ENCODE data around the gene RNF113B. TPM values are rescaled to one million over a fixed set of nuclear protein-coding genes. Genes with fewer than 3 reads are reported as not detected.

The RNF113B gene
- total RNA-seq, 1 experiment from 2014 or later: not detected

DNA sequence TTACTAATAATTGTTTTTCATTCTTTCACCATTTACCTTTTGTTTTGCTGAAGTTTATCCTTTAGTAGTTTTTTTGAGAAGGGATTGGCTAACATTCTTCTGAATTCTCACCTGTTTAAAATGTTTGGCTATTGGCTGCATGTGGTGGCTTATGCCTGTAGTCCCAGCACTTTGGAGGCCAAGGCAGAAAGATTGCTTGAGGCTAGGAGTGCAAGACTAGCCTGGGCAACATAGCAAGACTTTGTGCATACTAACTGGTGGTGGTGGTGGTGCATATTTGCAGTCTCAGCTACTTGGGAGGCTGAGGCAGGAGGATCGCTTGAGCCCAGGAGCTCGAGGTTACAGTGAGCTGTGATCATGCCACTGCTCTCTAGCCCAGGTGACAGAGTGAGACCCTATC, 27.5 kb upstream of the RNF113B start:
- DNase-seq (ENCODE audit: low read depth): no peak

DNA sequence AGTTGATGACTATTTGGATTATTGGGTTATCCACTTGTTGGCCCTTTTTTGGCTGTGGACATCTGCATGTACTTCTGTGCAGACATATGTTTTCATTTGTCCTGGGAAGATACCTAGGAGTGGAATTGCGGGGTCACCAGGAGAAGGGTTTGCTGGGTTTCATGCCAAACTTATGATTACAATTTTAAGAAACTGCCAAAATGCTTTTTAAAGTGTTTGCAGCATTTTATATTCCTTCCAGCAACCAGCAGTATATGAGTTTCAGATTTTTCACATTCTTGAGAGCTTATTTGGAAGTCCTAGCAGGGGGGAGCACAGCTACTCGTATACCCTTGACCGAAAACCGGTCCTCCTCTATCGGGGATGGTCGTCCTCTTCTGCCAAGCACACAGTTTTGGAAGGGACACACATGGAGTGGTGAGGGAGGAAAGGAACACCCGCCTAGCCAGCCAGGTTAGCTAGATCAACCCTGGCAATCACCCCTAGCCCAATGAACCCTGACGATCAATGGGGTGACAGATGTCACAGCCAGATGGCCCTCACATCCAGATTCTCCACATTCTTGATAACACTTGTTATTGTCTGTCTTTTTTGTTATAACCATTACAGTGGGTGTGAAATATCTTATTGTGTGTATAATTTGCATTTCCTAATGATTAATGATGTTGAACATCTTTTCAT, 26.7 kb upstream of the RNF113B start:
- DNase-seq (ENCODE audit: low read depth): no peak

DNA sequence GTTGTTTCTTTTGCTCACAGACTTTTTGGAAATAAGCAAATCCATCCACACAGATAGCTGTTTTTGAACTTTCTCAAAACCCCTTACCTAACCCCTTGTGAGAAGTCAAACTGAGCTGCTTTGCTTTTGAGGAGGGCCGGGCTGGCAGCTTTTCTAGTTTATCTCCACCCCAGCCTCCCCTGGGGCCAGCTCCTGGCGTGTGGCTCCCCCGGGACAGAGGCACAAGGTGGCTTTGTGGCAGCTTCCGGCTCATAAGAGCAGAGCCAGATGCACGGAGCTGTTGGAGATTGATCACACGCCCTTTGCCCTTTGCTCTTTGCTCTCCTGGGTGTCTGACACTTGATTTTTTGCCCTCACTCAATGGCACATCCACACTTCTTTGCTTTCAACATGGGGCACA, 24.9 kb upstream of the RNF113B start:
- DNase-seq (ENCODE audit: low read depth): no peak

DNA sequence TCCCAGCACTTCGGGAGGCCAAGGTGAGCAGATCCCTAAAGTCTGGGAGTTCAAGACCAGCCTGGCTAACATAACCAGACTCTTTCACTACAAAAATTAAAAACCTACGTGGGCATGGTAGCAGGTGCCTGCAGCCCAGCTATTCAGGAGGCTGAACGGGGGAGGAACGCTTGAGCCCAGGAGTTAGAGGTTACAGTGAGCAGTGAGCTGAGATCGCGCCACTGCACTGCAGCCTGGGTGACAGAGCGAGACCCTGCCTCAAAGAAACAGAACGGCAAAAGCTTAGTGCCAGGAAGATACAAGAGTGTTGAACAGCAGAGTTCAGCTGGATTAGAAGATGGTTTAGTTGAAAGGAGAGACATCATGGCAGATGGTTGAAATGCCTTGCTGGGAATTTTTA, 24.1 kb upstream of the RNF113B start:
- DNase-seq (ENCODE audit: low read depth): no peak

DNA sequence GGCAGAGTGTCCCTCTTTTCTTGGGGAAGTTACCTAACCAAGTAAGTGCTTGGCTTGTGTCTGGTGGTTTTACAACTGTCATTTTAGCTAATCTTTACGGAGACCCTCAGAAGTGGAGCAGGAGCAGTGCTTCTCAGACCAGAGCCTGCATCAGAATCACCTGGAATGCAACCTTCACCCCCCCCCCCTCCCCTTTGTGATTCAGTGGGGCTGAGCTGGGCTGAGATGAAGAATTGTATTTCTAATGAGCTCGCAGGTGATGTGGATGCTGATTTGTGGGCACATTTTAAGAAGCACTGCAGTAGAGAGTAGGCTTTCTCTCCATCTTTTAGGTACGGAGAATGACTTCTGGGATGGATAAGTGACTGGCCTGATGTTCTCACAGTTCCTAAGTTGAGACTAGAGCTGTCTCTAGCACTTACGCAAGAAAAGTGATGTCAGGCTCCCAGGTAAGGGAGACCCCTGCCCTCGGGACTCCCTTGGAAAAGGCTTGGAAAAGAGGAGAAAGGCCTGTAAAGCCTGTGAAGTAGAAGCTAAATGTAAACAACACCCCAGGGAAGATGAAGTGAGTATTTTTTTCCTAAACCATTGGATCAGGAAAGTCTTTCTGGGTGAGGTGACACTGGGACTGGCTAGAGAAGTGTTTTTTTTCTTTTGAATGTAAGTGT, 23.3 kb upstream of the RNF113B start:
- DNase-seq (ENCODE audit: low read depth): no peak

DNA sequence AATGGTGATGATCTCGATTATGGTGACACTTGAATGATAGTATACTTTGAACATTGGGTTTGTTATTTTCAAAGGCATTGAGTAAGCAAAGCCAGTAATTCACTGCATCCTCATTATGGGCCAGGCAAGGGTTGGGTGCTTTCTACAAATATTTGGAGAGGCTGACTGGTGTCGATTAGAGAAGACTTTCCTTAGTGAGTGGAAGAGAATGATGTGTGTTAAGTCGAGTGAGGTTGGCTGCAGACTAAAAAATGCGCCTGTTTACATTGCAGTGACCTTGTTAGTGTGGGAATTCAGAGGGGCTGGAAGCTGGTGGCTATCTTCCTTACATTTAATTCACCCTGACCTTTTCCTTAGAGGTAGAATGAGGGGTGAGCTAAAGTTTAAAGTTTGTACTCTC, 22.4 kb upstream of the RNF113B start:
- DNase-seq (ENCODE audit: low read depth): no peak

DNA sequence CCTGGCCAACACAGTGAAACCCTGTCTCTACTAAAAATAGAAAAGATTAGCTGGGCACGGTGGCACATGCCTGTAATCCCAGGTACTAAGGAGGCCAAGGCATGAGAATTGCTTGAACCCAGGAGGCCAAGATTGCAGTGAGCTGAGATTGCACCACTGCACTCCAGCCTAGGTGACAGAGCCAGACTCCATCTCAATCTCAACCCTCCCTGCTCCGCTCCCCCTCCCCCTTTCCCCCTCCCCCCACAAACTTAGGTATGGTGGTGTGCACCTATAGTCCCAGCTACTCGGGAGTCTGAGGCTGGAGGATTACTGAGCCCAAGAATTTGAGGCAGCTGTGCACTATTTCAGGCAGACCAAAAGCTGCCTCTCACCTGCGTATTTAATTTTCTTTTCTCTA, 21.6 kb upstream of the RNF113B start:
- DNase-seq (ENCODE audit: low read depth): no peak

DNA sequence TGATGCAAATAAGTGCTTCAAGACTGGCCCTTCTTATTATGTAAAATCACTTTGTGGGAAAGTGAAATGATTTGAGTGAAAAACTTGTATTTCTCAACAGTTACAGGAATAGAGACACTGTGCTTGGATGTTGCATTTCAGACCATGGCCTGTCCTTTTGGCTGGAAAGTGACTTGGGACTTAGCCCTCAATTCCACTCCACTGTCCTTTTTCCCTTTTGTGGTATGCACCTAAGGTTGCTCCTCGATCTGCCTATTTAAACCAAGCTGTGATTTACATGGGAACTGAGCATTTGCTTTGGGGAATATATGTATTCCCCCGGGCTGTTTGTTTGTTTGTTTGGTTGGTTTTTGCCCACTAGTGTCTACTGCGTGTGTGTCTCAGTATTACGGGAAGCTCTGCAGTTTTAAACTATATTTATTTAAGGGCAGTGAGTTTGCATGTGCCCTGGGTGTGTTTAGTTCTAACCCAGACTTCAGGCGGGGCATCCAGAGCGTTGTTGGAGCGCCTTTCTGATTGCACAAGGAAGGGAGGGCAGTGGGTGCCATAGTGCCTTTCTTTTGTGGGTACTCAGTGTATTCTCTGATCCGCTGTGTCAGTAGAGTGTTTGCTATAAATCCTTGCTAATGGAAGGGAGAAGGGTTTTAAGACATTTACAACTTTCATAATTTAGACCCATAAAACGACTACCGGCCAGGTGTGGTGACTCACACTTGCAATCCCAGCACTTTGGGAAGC, 18.2 kb upstream of the RNF113B start:
- no peak for DNase-seq (ENCODE audit: low read depth)

DNA sequence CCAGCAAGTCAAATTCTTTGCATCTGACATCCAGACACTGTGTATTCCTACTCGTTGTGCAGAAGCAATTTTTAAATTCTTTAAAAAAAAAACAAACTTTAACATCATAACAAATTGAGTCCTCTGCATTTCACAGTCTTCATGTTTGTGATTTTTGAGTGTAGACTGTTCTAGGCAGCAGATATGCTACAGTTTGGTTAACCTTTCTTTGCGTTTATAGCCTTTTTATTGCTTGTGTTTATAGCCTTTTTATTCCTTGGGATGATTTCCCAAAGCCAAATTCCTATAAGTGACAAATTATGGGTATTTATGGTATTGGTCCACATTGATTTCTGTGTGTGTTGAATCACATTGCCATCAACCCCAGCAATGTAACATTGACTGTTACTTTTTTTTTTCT, 14.9 kb upstream of the RNF113B start:
- DNase-seq (ENCODE audit: low read depth): no peak

DNA sequence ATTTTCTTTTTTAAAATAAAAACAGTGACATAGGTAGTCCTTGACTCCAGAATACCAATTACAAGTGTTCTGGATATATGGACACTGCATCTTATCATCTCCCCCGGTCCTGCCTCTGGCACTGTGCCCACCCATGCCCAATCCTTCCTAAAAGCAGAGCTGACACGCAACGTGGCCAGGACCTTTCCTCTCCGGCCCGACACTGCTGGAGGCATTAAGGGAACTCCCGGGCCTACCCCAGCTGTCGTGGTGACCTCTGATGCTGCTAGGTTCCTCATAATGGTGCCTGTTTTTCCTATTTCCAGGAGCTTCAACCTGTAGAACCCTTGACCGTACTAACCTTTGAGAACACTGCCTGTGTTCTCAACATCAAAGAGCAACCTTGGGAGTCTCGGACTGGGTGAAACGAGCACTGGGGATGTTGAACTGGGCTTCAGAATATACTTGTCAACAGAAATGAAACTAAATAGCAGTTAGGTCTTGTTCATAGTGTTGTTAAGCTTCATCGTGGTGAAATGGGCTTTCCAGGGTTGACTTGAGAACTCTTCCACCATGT, 13.9 kb upstream of the RNF113B start:
- no peak for DNase-seq (ENCODE audit: low read depth)

DNA sequence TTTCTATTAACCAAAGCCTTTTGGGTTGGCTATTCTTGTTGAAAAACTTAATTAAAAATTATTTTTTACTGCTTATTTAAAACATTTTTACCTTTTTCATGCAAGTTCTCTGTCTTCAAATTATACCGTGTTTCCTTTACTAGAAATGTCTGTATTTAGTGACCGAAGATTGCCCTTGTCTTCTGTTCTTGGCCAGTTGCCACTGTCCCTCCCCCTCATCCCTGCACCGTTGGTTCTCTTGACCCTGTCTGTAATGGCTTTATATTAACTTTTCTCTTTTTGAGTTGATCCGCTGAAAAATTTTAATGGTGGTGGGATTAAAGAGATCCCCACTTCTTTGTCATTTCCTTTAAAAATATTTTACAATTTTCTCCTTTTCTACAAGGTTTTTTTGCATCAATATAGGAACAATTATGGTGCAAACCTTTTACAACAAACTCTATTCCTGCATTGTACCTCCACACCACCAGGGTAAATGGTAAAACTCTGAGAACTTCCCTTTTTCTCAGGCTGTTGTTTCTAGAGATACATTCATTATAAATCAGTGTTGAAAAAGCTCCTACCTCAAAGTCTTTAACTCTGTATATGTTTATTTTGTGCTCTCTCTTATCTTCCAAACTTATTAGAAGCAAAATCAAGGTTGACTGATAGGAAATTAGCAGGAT, 12.9 kb upstream of the RNF113B start:
- DNase-seq (ENCODE audit: low read depth): no peak

DNA sequence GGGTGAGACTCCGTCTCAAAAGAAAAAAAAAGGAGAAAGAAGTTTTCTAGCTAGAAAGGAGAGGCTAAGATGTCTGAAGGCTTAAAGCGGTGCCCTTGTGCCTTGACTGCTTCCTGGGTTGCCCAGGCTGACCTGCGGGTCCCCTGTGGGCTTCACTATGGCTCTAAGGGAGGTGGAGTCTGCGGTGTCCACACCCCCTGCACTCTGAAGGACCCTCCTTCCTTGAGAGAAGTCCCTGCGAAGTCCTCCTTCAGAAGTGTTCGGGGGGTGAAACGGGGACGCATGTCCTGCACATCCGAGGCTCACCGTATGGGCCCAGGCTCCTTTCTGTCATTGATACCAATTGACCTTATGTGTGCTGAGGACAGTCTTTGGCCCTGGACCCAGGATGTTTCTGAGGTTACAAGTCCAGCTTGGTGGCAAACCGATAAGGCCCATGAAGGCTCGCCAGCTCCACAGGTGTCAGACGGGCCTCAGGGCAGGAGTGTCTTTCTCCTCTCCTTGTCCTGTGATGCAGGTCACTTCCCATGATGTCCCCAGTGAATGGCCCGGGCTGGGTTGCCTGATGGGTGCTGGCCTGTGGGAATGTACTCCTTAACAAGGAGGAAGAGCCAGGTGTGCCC, 11.6 kb upstream of the RNF113B start:
- DNase-seq (ENCODE audit: low read depth): no peak

DNA sequence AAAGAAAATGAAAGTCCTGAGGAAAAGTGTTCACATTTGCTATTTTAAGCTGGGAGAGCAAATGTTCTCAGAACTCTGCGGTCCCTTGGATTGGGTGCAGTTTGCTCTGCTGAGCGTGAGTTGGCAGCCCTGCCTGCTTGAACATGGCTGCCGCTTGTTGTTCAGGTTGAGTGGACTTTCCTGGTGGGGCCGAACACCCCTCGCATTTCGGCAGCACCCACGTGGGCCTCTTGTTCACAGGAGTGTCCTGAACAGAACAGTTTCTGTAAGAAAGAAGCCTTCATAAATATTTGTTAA, 10.8 kb upstream of the RNF113B start:
- no peak for DNase-seq (ENCODE audit: low read depth)

DNA sequence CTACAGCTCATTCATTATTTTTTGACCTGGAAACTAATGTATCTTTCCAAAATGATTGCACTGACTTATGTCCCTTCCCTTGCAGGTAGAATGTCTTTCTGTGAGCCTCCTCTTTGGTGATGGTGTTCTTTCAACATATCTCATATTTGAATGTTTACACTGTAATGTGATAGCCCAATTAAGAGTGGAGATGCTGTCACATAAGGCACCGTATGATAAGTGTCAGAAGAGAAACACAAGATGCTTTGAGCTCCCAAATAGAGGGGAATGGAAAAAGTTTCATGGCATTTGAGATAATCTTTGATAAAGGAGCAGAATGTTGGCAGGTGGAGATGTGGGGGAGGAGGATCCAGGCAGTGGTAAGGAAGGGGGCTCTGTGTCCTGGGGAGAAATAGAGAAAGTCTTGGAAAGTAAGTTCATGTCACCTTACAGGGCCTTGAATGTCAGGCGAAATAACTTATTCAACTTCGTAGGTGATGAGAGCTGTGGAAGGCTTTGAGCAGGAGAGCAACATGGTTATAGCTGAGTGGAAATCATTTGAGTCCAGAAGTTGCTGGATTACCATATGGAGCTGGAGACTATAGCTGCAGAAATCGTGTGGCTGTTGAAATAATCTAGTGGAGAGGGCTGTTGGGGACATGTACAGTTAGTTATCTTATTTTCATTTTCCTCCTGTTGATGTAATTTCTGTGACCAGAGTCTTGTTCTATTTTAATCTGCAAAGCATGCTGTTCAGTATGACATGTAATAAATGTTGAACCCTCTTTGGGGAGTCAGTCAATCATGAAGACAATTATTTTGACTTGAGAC, 10.3 kb upstream of the RNF113B start:
- no peak for DNase-seq (ENCODE audit: low read depth)

DNA sequence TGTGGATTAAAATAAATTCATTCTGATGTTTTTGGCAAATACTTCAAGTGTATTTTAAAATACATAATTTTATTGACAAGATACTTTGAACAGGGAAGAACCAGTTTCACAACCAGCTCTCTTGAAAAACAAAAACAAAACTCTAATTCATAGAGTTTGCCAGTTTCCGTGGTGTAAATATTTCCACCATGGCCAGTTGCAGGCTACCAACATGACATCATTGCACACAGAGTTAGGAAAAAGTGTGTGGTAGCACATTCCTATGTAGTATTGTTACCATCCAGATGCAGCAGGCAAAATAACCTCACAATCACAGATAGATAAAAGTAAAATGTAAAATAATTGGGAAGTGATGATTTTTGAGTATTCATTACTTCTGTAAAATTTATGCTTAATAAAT, 7.7 kb upstream of the RNF113B start:
- DNase-seq (ENCODE audit: low read depth): no peak

DNA sequence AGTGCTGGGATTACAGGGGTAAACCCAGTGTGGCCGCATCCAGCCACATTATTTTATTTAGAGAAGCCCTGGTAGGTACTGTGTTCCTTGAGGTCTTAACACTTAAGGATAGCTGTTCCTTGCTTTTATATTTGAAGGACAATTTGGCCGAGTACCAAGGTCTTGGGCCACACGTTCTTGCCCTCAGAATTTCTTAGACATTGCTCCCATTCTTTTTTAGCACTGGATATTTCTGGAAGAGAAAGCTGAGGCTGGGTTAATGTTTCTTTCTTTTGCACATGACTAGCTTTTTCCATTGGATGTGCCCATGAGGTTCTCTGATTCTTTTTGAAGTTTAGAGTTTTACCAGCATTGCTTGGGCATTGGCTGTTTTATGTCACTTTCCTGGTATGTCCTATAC, 5.5 kb upstream of the RNF113B start:
- no peak for DNase-seq (ENCODE audit: low read depth)

DNA sequence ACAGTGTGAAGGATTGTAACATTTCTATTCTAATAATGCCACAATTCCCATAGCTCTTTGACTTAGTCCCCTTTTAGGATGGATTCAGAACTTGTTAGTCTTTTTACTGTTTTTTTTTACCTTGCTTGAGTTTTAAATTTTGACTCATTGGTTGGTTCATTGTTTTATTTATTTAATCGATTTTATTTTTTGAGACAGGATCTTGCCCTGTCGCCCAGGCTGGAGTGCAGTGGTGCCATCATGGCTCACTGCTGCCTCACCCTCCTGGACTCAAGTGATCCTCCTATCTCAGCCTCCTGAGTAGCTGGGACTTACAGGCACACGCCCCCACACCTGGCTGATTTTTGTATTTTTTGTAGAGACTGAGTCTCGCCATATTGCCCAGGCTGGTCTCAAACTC, 5.1 kb upstream of the RNF113B start:
- no peak for DNase-seq (ENCODE audit: low read depth)

DNA sequence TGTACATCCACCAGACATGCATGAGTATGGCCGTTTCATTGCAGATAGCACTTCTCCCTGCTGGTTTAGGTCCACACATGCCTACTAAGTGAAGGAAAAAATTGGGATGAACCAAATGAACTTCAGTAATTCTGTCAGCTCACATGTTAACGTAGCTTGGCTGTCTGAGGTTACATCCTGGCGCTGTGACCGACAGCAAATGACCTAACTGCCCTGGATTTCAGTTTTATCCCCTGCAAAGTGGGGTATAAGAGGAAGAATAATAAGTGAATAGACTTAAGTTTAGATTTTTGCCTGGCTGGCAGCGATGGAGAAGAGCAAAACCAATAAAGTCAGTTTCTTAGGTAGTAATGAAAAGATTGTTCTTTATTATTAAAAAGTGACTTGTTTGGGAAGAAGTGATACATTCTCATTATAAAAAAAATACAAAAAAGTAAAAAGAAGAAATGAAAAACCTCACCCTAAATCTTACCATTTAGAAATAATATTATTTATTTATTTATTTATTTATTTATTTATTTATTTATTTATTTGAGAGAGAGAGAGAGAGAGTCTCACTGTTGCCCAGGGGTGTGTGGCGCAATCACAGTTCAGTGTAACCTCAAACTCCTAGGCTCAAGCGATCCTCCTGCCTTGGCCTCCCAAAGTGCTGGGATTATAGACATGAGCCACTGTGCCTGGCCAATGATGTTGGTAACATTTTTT, 4.2 kb upstream of the RNF113B start:
- no peak for DNase-seq (ENCODE audit: low read depth)

DNA sequence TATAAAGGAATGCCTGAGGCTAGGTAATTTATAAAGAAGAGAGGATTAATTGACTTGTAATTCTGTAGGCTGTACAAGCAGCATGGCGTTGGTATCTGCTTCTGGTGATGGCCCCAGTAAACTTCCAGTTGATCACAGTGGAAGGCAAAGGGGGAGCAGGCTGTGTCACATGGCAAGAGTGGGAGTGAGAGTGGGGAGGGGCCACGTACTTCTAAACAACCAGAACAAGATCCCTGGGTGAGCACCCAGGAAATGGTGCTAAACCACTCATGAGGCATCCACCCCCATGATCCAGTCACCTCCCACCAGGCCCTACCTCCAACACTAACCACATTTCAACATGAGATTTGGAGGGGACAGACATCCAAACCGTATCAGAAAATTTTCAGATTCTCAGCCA, 3.0 kb upstream of the RNF113B start:
- DNase-seq (ENCODE audit: low read depth): no peak

DNA sequence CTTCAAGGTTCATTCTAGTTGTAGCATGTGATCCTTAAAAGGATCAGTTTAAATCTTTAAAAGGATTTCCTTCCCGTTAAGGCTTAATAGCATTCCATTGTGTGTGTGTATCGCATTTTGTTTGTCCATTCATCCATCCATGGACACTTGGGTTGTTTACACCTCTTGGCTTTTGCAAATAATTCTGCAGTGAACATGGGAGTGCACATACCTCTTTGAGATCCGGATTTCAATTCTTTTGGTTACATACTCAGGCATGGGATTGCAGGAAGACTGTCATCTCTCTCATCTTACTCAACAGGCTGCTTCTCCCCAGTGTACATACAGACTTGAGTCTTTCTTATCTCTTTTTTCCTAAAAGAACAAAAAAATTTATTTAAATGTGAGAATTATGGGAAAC, 1.2 kb downstream of the RNF113B start:
- no peak for DNase-seq (ENCODE audit: low read depth)
